OCI-LY3 (cell line): Measurements from ENCODE around the gene C10orf105.

Experiments
- H2AFZ ChIP-seq: fragments of 200-600, 300-600 bp; shearing (Covaris generic); 2 replicates; pipeline ENCODE4 v1.6.0; 2014; ENCODE audit warnings: antibody characterized with exemption, low read depth, low read length
- H3K27ac ChIP-seq: fragments of 200-600, 300-600 bp; sonication (generic); 2 replicates; pipeline ENCODE4 v1.5.1; 2014; ENCODE audit warnings: mild to moderate bottlenecking, low read length, moderate library complexity, mixed read lengths
- H3K27me3 ChIP-seq: fragments of 200-600, 300-600 bp; sonication (generic); 2 replicates; pipeline ENCODE4 v1.6.1; 2014; ENCODE audit warnings: low read depth, low read length, mixed read lengths
- H3K36me3 ChIP-seq: fragments of 200-600, 300-600 bp; sonication (generic); replicated peaks from 2 replicates; pipeline ENCODE3; 2014; ENCODE audit warnings: low read depth, low read length, mixed read lengths
- H3K4me1 ChIP-seq: fragments of 300-600, 200-600 bp; sonication (generic); 2 replicates; pipeline ENCODE4 v1.6.1; 2014; ENCODE audit warnings: low read length, mixed read lengths
- H3K4me2 ChIP-seq: fragments of 200-600, 300-600 bp; sonication (generic); 2 replicates; pipeline ENCODE4 v1.6.1; 2014; ENCODE audit warnings: low read length, mixed read lengths
- H3K4me3 ChIP-seq: fragments of 300-600, 200-600 bp; sonication (generic); 2 replicates; pipeline ENCODE4 v1.5.1; 2014; ENCODE audit warnings: antibody characterized with exemption, mild to moderate bottlenecking, low read length, moderate library complexity
- H3K79me2 ChIP-seq: fragments of 300-600, 200-600 bp; shearing (Covaris generic); 2 replicates; pipeline ENCODE4 v1.6.1; 2014; ENCODE audit warnings: mild to moderate bottlenecking, low read length, mixed read lengths
- H3K9ac ChIP-seq: fragments of 300-600, 200-600 bp; shearing (Covaris generic); 2 replicates; pipeline ENCODE4 v1.6.0; 2014; ENCODE audit warnings: mild to moderate bottlenecking, low read length, moderate library complexity
- H3K9me3 ChIP-seq: fragments of 200-600, 300-600 bp; shearing (Covaris generic); 2 replicates; pipeline ENCODE4 v1.6.1; 2014; ENCODE audit warnings: low read length, mixed read lengths; ENCODE audit not compliant: insufficient read depth
- H4K20me1 ChIP-seq: fragments of 200-600, 300-600 bp; sonication (generic); 2 replicates; pipeline ENCODE4 v1.6.1; 2016; ENCODE audit warnings: low read length, mixed read lengths; ENCODE audit not compliant: insufficient read depth
- EZH2phosphoT487 ChIP-seq: fragments of 200-600 bp; shearing (Covaris generic); IDR thresholded peaks from 2 replicates; pipeline ENCODE4 v1.6.1; 2018; ENCODE audit warnings: antibody characterized with exemption, mixed run types, low read depth
- TF ChIP-seq, protein P1 (sequence below): fragments of 200-600, 300-600 bp; sonication (generic); IDR thresholded peaks from 2 replicates; pipeline ENCODE4 v1.5.1; 2014; ENCODE audit warnings: antibody characterized with exemption, low read length, low read depth

The C10orf105 gene

DNA sequence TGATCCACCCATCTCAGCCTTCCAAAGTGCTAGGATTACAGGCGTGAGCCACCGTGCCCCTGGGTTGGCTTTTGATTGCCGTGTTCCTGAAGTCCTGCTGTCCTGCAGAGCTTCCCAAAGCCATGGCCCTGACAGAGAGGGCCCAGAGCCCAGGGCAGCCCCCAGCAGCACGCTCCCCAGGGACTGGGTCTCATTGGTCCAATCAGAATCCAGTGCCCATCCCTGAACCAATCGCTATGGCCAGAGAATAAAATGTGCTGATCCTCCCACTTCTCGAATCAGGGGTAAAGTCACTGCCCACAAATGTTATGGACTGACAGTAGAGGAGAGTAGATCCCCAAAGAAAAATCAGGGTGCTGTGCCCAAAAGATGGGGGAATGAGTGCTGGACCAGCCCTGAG lies 5.0 kb upstream of the C10orf105 start:
- Histone ChIP-seq H4K20me1 (no peaks in the 10 kb centered on the region), H3K9ac (no peak overlapping the region), H3K4me2 (no peak overlapping the region), H3K4me1 (peaks cover 39% of the 10 kb centered on the region), H3K27ac (no peak overlapping the region), H3K79me2 (no peaks in the 10 kb centered on the region), H3K27me3 (0 out of 2 replicates have a peak, but pooled peaks cover 5% of the 10 kb centered on the region), H3K9me3 (no peaks in the 10 kb centered on the region), H2AFZ (no peak overlapping the region), H3K4me3 (no peak overlapping the region), H3K36me3 (no peaks in the 10 kb centered on the region)
- TF ChIP-seq, protein P1, sequence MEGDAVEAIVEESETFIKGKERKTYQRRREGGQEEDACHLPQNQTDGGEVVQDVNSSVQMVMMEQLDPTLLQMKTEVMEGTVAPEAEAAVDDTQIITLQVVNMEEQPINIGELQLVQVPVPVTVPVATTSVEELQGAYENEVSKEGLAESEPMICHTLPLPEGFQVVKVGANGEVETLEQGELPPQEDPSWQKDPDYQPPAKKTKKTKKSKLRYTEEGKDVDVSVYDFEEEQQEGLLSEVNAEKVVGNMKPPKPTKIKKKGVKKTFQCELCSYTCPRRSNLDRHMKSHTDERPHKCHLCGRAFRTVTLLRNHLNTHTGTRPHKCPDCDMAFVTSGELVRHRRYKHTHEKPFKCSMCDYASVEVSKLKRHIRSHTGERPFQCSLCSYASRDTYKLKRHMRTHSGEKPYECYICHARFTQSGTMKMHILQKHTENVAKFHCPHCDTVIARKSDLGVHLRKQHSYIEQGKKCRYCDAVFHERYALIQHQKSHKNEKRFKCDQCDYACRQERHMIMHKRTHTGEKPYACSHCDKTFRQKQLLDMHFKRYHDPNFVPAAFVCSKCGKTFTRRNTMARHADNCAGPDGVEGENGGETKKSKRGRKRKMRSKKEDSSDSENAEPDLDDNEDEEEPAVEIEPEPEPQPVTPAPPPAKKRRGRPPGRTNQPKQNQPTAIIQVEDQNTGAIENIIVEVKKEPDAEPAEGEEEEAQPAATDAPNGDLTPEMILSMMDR, result no peak
- TF ChIP-seq EZH2phosphoT487, result no peak

GRCh38 chr10:71723311-71723710 lies 3.7 kb upstream of the C10orf105 start:
- no peaks in the 10 kb centered on the region for H4K20me1 ChIP-seq
- H3K9me3 ChIP-seq, result no peaks in the 10 kb centered on the region
- peaks cover 26% of the 10 kb centered on the region for H3K4me1 ChIP-seq
- H2AFZ ChIP-seq, result no peak overlapping the region
- TF ChIP-seq, protein P1, result no peak
- TF ChIP-seq EZH2phosphoT487, result no peak
- 0 out of 2 replicates have a peak, but pooled peaks cover 5% of the 10 kb centered on the region for H3K27me3 ChIP-seq
- H3K27ac ChIP-seq, result no peak overlapping the region
- H3K4me2 ChIP-seq, result no peak overlapping the region
- no peak overlapping the region for H3K4me3 ChIP-seq
- no peaks in the 10 kb centered on the region for H3K36me3 ChIP-seq
- H3K79me2 ChIP-seq, result no peaks in the 10 kb centered on the region
- no peak overlapping the region for H3K9ac ChIP-seq

DNA sequence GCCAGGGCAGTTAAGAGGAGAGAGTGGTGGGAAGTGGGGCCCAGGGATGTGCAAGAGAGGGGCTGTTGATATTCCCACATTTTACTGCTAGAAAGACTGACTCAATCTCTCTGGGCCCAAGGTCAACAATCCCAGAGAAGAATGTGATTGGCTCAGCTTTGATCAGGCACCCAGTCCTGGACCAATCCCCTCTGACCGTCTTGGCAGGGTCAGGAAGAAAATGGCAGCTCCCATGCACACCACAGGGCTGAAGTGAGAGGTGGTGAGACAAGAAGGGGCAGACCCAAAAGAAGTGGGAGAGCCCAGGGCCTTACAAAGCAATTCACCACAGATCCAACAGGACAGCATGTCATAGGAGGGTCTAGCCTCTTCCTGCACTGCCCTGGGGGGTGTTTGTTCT lies 3.3 kb upstream of the C10orf105 start:
- Histone ChIP-seq H3K4me3 (no peak overlapping the region), H2AFZ (no peak overlapping the region), H3K9me3 (no peaks in the 10 kb centered on the region), H3K4me1 (peaks cover 22% of the 10 kb centered on the region), H3K4me2 (no peak overlapping the region), H3K36me3 (no peaks in the 10 kb centered on the region), H3K9ac (no peak overlapping the region), H3K27me3 (0 out of 2 replicates have a peak, but pooled peaks cover 5% of the 10 kb centered on the region), H3K79me2 (no peaks in the 10 kb centered on the region), H4K20me1 (no peaks in the 10 kb centered on the region), H3K27ac (no peak overlapping the region)
- TF ChIP-seq, protein P1, result no peak
- TF ChIP-seq EZH2phosphoT487, result no peak

DNA sequence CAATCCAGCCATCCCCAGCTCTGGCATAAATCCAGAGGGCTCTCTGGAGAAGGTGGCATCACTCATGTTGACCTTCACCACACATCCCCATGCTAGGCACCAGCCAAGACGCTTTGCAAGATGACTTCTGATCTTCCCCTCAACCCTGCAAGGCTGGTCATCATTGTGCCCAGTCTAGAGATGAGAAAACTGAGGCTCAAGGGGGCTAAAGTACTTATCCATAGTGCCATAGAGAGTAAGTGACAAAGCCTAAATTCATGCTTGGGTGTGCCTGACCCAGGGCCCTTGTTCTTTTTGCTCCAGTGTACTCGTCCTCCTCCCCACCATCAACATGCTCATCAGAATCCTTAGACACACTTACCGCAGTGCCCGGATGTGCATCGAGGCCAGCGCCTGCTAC lies 1.7 kb upstream of the C10orf105 start:
- H3K9me3 ChIP-seq, result no peaks in the 10 kb centered on the region
- no peaks in the 10 kb centered on the region for H3K79me2 ChIP-seq
- H3K4me3 ChIP-seq, result no peak overlapping the region
- no peaks in the 10 kb centered on the region for H4K20me1 ChIP-seq
- peaks cover 6% of the 10 kb centered on the region for H3K4me1 ChIP-seq
- no peak overlapping the region for H3K4me2 ChIP-seq
- TF ChIP-seq, protein P1, result no peak
- TF ChIP-seq EZH2phosphoT487, result no peak
- no peak overlapping the region for H2AFZ ChIP-seq
- no peak overlapping the region for H3K27ac ChIP-seq
- H3K27me3 ChIP-seq, result 0 out of 2 replicates have a peak, but pooled peaks cover 5% of the 10 kb centered on the region
- no peaks in the 10 kb centered on the region for H3K36me3 ChIP-seq
- H3K9ac ChIP-seq, result no peak overlapping the region
